GM12878 (cell line): ENCODE measurements around the gene CLIC3. TPM values are rescaled to one million over a fixed set of nuclear protein-coding genes. Genes with fewer than 3 reads are reported as not detected.

ENCODE experiments used
- ATAC-seq: fragments of 200-7000 bp; cut with Tn5 transposase; 3 replicates; pipeline ENCODE4 v1.9.1; 2020; ENCODE audit warnings: mild to moderate bottlenecking, moderate library complexity
- BruUV-seq: library from RNA; stranded (reverse); fragments of 400-500 nt; replicated peaks from 2 replicates; lab custom pipeline; 2021; lab: Mats Ljungman, UMichigan
- CTCF ChIA-PET: fragments of 300-600 bp; sonication (Branson Sonifier 250); formaldehyde crosslinking; extraction: SDS; loops from one replicate; lab custom pipeline; 2021; ENCODE audit warnings: inconsistent platforms; lab: Yijun Ruan, JAX
- POLR2A ChIA-PET: fragments of 350-600 bp; formaldehyde crosslinking; extraction: SDS; loops from one replicate; lab custom pipeline; 2021; ENCODE audit warnings: inconsistent platforms; lab: Charles Lee
- RAD21 ChIA-PET: fragments of 300-600 bp; sonication (Branson Sonifier 250); formaldehyde crosslinking; loops from one replicate; lab custom pipeline; 2023; ENCODE audit warnings: antibody characterized with exemption; ENCODE audit not compliant: unreplicated experiment; lab: Charles Lee
- SMC1A ChIA-PET: fragments of 300-600 bp; sonication (Branson Sonifier 250); formaldehyde crosslinking; loops from one replicate; lab custom pipeline; 2023; ENCODE audit not compliant: unreplicated experiment, uncharacterized antibody; lab: Charles Lee
- DNase-seq: peaks from one replicate; pipeline ENCODE4 v3.0.0-alpha.2; 2011; ENCODE audit warnings: low read depth, low spot score
- FAIRE-seq: peaks from 3 replicates; lab custom pipeline; 2011; peaks lifted over from hg19 to GRCh38; lab: Jason Lieb, UNC
- H2AFZ ChIP-seq: 2 replicates; pipeline ENCODE4 v1.6.0; 2011; ENCODE audit warnings: low read depth, low read length, control low read depth; ENCODE audit not compliant: control insufficient read depth
- H3K27ac ChIP-seq: 2 replicates; pipeline ENCODE4 v1.5.1; 2011; ENCODE audit warnings: control low read depth; ENCODE audit not compliant: control insufficient read depth, insufficient read depth
- H3K27me3 ChIP-seq, 2 experiments: replicated peaks in 1 of 2; 2 replicates each; pipeline versions ENCODE4 v1.6.0 to v1.6.1; 2011; ENCODE audit warnings: low read length in 1 of 2; ENCODE audit not compliant: control insufficient read depth in 2 of 2, insufficient read depth in 2 of 2
- H3K36me3 ChIP-seq, 2 experiments: 2 replicates each; pipeline ENCODE4 v1.5.1; 2011; ENCODE audit warnings: low read length in 1 of 2; ENCODE audit not compliant: control insufficient read depth in 2 of 2, insufficient read depth in 2 of 2
- H3K4me1 ChIP-seq: 2 replicates; pipeline ENCODE4 v1.6.1; 2011; ENCODE audit warnings: mild to moderate bottlenecking, low read length, moderate library complexity, mixed read lengths; ENCODE audit not compliant: control insufficient read depth, insufficient read depth
- H3K4me2 ChIP-seq: 2 replicates; pipeline ENCODE4 v1.6.0; 2011; ENCODE audit warnings: control low read depth; ENCODE audit not compliant: control insufficient read depth, insufficient read depth
- H3K4me3 ChIP-seq: fragments of 200-600 bp; sonication (generic); 2 replicates; pipeline ENCODE4 v1.5.1; 2016
- H3K79me2 ChIP-seq: 2 replicates; pipeline ENCODE4 v1.6.0; 2011; ENCODE audit warnings: low read length; ENCODE audit not compliant: control insufficient read depth, insufficient read depth
- H3K9ac ChIP-seq: 2 replicates; pipeline ENCODE4 v1.8.0; 2011; ENCODE audit warnings: low read length, control low read depth, mixed read lengths; ENCODE audit not compliant: control insufficient read depth, insufficient read depth
- H3K9me3 ChIP-seq: replicated peaks from 3 replicates; pipeline ENCODE4 v1.5.1; 2011; ENCODE audit warnings: mild to moderate bottlenecking, low read length; ENCODE audit not compliant: control insufficient read depth, insufficient read depth
- H4K20me1 ChIP-seq: 2 replicates; pipeline ENCODE4 v1.6.0; 2011; ENCODE audit not compliant: control insufficient read depth, insufficient read depth
- CEBPB ChIP-seq, 2 experiments: fragments of 150-350 bp in 1 of 2; IDR thresholded peaks; 2 replicates each; pipeline ENCODE4 v1.6.1; 2012 to 2014; ENCODE audit warnings: low read depth in 2 of 2, low read length in 2 of 2, borderline replicate concordance in 1 of 2, inconsistent platforms in 1 of 2
- CREM ChIP-seq: IDR thresholded peaks from 2 replicates; pipeline ENCODE4 v1.6.1; 2014; ENCODE audit warnings: antibody characterized with exemption, low read depth
- DPF2 ChIP-seq: fragments of 450-650 bp; IDR thresholded peaks from 2 replicates; pipeline ENCODE4 v1.6.1; 2017; ENCODE audit warnings: mild to moderate bottlenecking
- E2F8 ChIP-seq: fragments of 450-650 bp; IDR thresholded peaks from 2 replicates; pipeline ENCODE4 v1.6.1; 2018; ENCODE audit warnings: mild to moderate bottlenecking, low read depth, moderate library complexity; ENCODE audit not compliant: partially characterized antibody
- ETV6 ChIP-seq, 2 experiments: fragments of 450-650 bp in 1 of 2; IDR thresholded peaks in 1 of 2; conservative IDR thresholded peaks in 1 of 2; 2 replicates each; pipeline ENCODE4 v1.6.1; 2014; ENCODE audit warnings: antibody characterized with exemption in 1 of 2, borderline replicate concordance in 1 of 2, low read depth in 1 of 2, mild to moderate bottlenecking in 1 of 2, moderate library complexity in 1 of 2
- HDGF ChIP-seq: fragments of 450-650 bp; IDR thresholded peaks from 2 replicates; pipeline ENCODE4 v1.6.1; 2016; ENCODE audit warnings: antibody characterized with exemption
- JUNB ChIP-seq: IDR thresholded peaks from 2 replicates; pipeline ENCODE4 v1.6.1; 2016; ENCODE audit warnings: antibody characterized with exemption, mild to moderate bottlenecking
- MEF2A ChIP-seq: IDR thresholded peaks from 2 replicates; pipeline ENCODE4 v1.6.1; 2011; ENCODE audit warnings: low read depth, mild to moderate bottlenecking, low read length, moderate library complexity; ENCODE audit not compliant: insufficient read depth
- NFYA ChIP-seq: IDR thresholded peaks from 2 replicates; pipeline ENCODE4 v1.6.1; 2011; ENCODE audit warnings: low read depth, mild to moderate bottlenecking, low read length, improper control_type of control experiment, borderline replicate concordance
- PAX5 ChIP-seq: IDR thresholded peaks from 2 replicates; pipeline ENCODE4 v1.6.1; 2011; ENCODE audit warnings: low read depth, low read length, borderline replicate concordance
- PML ChIP-seq: IDR thresholded peaks from 2 replicates; pipeline ENCODE4 v1.6.1; 2012; ENCODE audit warnings: low read length, inconsistent platforms
- POLR2A ChIP-seq: IDR thresholded peaks from 2 replicates; pipeline ENCODE4 v1.6.1; 2011; ENCODE audit warnings: low read depth, mild to moderate bottlenecking, low read length
- RBBP5 ChIP-seq: fragments of 200-600 bp; sonication (generic); conservative IDR thresholded peaks from 2 replicates; pipeline ENCODE4 v1.6.1; 2016
- SMAD5 ChIP-seq: IDR thresholded peaks from 2 replicates; pipeline ENCODE4 v1.6.1; 2016; ENCODE audit warnings: antibody characterized with exemption, low read depth
- TCF7 ChIP-seq: IDR thresholded peaks from 2 replicates; pipeline ENCODE4 v1.6.1; 2014; ENCODE audit warnings: antibody characterized with exemption, borderline replicate concordance
- ZNF207 ChIP-seq: fragments of 450-650 bp; IDR thresholded peaks from 2 replicates; pipeline ENCODE4 v1.6.1; 2014; ENCODE audit warnings: antibody characterized with exemption, mild to moderate bottlenecking, borderline replicate concordance
- ZZZ3 ChIP-seq: IDR thresholded peaks from 2 replicates; pipeline ENCODE4 v1.6.1; 2011; ENCODE audit warnings: low read depth; ENCODE audit not compliant: control insufficient read depth, insufficient read length
- WGBS: methylation state at CpG from one replicate; pipeline ENCODE4 v1.1.6; 2016; ENCODE audit warnings: low lambda C conversion rate; ENCODE audit not compliant: insufficient replicate concordance, insufficient coverage; ENCODE audit errors: missing lambda C conversion rate; 5-methylcytosine and 5-hydroxymethylcytosine counted together
- in situ Hi-C: fragments of 300-500 bp; cut with MboI; formaldehyde crosslinking; loops from 9 replicates; pipeline ENCODE4 v1.14.3; 2018; ENCODE audit warnings: mixed read lengths
- intact Hi-C: fragments of 100-400 bp; cut with micrococcal nuclease; formaldehyde crosslinking; loops from one replicate; pipeline ENCODE4 v1.14.2; 2022; ENCODE audit not compliant: unreplicated experiment
- polyA plus RNA-seq, 11 experiments: library from polyadenylated mRNA; depleted of rRNA in 4 of 11; unstranded in 6 of 11; stranded (reverse) in 5 of 11; fragments of >200 nt; fragmentation: Nextera tagmentation in 4 of 11; fragmentation: Illumina TruSeq in 1 of 11; extraction: Ambion mirVana in 4 of 11; extraction: Trizol in 1 of 11; gene quantifications; 1 replicate in 1 of 11; 2 replicates in 10 of 11; pipeline versions ENCODE4 v1.2.1 to v1.2.3, GENCODE V29; 2011 to 2016; ENCODE audit warnings: inconsistent platforms in 2 of 11, missing spikeins in 2 of 11, low read depth in 1 of 11
- total RNA-seq, 4 experiments: library from RNA; depleted of rRNA in 3 of 4; stranded (reverse); fragments of >200 nt in 3 of 4; fragmentation: Illumina TruSeq in 1 of 4; extraction: Trizol in 1 of 4; gene quantifications; 2 replicates each; pipeline versions ENCODE4 v1.2.1 to v1.2.3, GENCODE V29; 2013 to 2021
- TF ChIP-seq, protein P1 (sequence below): IDR thresholded peaks from 2 replicates; pipeline ENCODE4 v1.6.1; 2011; ENCODE audit warnings: borderline replicate concordance, low read depth, mild to moderate bottlenecking, moderate library complexity, mixed read lengths, low read length; ENCODE audit not compliant: insufficient read depth; ENCODE audit errors: extremely low read length

The CLIC3 gene
- total and polyA plus RNA-seq, 10 of the 15 experiments (the other 5 are each of a cell fraction or from before 2014, with no cell fraction given) = 0.31 TPM; not detected in 9

- H3K27ac ChIP-seq = no peak overlapping the region
- SMC1A ChIA-PET = interaction anchor here (0.7 kb wide), 1 partner anchor 352 kb away, joined by 3 read pairs; no protein-coding TSS in a partner anchor
- no peak overlapping the region for H3K4me2 ChIP-seq
- no peaks in the 10 kb centered on the region for H3K27me3 ChIP-seq
- WGBS = 37% methylated on average over 4 of the region's 4 CpGs
- in situ Hi-C loops = no loop called here
- no TSS peak for BruUV-seq
- RAD21 ChIA-PET = no interaction called here
- H4K20me1 ChIP-seq = no peaks in the 10 kb centered on the region
- POLR2A ChIA-PET = no interaction called here
- H3K4me1 ChIP-seq = no peaks in the 10 kb centered on the region
- no peak overlapping the region for H3K9ac ChIP-seq
- intact Hi-C loops = no loop called here
- FAIRE-seq (no peak), ATAC-seq (no peak), DNase-seq (no peak)
- no peak overlapping the region for H2AFZ ChIP-seq
- no peaks in the 10 kb centered on the region for H3K79me2 ChIP-seq
- TF ChIP-seq CEBPB (IDR thresholded peaks at IDR 0.05; ENCODE audit: borderline replicate concordance in 1 of 2, low read depth in 2 of 2, low read length in 2 of 2) (no peak), TCF7 (no peak), ETV6 (conservative IDR thresholded peaks at IDR 0.05 in 1 of 2, IDR thresholded peaks at IDR 0.05 in 1 of 2; ENCODE audit: borderline replicate concordance in 1 of 2, low read depth in 1 of 2) (no peak), RBBP5 (no peak), JUNB (no peak), NFYA (no peak), ZZZ3 (no peak), PAX5 (no peak), CREM (no peak), POLR2A (no peak), PML (no peak), DPF2 (no peak), HDGF (no peak), SMAD5 (no peak), ZNF207 (no peak), E2F8 (no peak), MEF2A (no peak)
- TF ChIP-seq, protein P1, sequence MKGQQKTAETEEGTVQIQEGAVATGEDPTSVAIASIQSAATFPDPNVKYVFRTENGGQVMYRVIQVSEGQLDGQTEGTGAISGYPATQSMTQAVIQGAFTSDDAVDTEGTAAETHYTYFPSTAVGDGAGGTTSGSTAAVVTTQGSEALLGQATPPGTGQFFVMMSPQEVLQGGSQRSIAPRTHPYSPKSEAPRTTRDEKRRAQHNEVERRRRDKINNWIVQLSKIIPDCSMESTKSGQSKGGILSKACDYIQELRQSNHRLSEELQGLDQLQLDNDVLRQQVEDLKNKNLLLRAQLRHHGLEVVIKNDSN = no peak
- no peaks in the 10 kb centered on the region for H3K9me3 ChIP-seq
- no peaks in the 10 kb centered on the region for H3K36me3 ChIP-seq
- no peak overlapping the region for H3K4me3 ChIP-seq
- CTCF ChIA-PET = no interaction called here
Observed at GRCh38 chr9:136956604-136957003, 39.8 kb downstream of the CLIC3 start.
